Measurements from ENCODE around the gene LRPAP1. TPM values are rescaled to one million over a fixed set of nuclear protein-coding genes. Genes with fewer than 3 reads are reported as not detected.

The LRPAP1 gene
- total RNA-seq, 1 donor from 2014 or later = 153 TPM

- Mint-ChIP-seq H3K9me3 (ENCODE audit: unreplicated experiment) (no peaks in the 10 kb centered on the region), H3K36me3 (ENCODE audit: unreplicated experiment) (peaks cover 45% of the 10 kb centered on the region)
- TF ChIP-seq CTCF (IDR thresholded peaks at IDR 0.05) = no peak
Observed at GRCh38 chr4:3510481-3510880, 21.7 kb downstream of the LRPAP1 start.

DNA sequence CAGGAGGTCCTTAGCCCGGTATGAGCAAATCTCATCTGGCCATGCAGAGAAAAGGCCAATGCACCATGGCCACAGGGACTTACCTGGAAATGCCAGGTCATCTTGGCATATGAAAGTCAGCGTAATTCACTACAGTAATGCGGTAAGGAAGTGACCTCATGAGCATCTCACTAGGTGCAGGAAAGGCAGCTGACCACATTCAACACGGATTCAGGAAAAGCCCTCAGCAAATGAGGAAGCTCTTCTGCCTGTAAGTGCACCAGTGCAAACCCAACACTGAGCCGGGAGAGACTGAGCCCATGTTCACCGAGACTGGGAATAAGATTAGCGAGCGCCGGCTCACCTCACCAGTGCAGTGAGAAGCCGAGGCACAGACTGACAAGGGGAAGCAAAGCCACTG is 23.7 kb downstream of the LRPAP1 start:
- Mint-ChIP-seq H3K36me3 (ENCODE audit: unreplicated experiment) (peaks cover 39% of the 10 kb centered on the region), H3K27me3 (ENCODE audit: unreplicated experiment) (no peaks in the 10 kb centered on the region), H3K4me1 (ENCODE audit: unreplicated experiment) (no peaks in the 10 kb centered on the region), H3K27ac (ENCODE audit: unreplicated experiment) (no peak overlapping the region), H3K9me3 (ENCODE audit: unreplicated experiment) (no peaks in the 10 kb centered on the region), H3K4me3 (ENCODE audit: unreplicated experiment) (no peak overlapping the region)
- TF ChIP-seq CTCF (IDR thresholded peaks at IDR 0.05) = no peak
- no peak for DNase-seq (ENCODE audit: extremely low spot score, unreplicated experiment)

More at GRCh38 chr4:3510481-3510880, 21.7 kb downstream of the LRPAP1 start:
- no peaks in the 10 kb centered on the region for H3K4me1 Mint-ChIP-seq (ENCODE audit: unreplicated experiment)
- H3K27me3 Mint-ChIP-seq (ENCODE audit: unreplicated experiment) = no peaks in the 10 kb centered on the region
- H3K4me3 Mint-ChIP-seq (ENCODE audit: unreplicated experiment) = no peak overlapping the region
- no peak overlapping the region for H3K27ac Mint-ChIP-seq (ENCODE audit: unreplicated experiment)
- DNase-seq (ENCODE audit: extremely low spot score, unreplicated experiment) = no peak

- Mint-ChIP-seq H3K36me3 (ENCODE audit: unreplicated experiment) (peaks cover 27% of the 10 kb centered on the region), H3K9me3 (ENCODE audit: unreplicated experiment) (no peaks in the 10 kb centered on the region), H3K4me3 (ENCODE audit: unreplicated experiment) (no peak overlapping the region), H3K27ac (ENCODE audit: unreplicated experiment) (no peak overlapping the region), H3K4me1 (ENCODE audit: unreplicated experiment) (no peaks in the 10 kb centered on the region), H3K27me3 (ENCODE audit: unreplicated experiment) (no peaks in the 10 kb centered on the region)
- no peak for TF ChIP-seq CTCF (IDR thresholded peaks at IDR 0.05)
- no peak for DNase-seq (ENCODE audit: extremely low spot score, unreplicated experiment)
Observed at GRCh38 chr4:3505231-3505630, 27.0 kb downstream of the LRPAP1 start.

DNA sequence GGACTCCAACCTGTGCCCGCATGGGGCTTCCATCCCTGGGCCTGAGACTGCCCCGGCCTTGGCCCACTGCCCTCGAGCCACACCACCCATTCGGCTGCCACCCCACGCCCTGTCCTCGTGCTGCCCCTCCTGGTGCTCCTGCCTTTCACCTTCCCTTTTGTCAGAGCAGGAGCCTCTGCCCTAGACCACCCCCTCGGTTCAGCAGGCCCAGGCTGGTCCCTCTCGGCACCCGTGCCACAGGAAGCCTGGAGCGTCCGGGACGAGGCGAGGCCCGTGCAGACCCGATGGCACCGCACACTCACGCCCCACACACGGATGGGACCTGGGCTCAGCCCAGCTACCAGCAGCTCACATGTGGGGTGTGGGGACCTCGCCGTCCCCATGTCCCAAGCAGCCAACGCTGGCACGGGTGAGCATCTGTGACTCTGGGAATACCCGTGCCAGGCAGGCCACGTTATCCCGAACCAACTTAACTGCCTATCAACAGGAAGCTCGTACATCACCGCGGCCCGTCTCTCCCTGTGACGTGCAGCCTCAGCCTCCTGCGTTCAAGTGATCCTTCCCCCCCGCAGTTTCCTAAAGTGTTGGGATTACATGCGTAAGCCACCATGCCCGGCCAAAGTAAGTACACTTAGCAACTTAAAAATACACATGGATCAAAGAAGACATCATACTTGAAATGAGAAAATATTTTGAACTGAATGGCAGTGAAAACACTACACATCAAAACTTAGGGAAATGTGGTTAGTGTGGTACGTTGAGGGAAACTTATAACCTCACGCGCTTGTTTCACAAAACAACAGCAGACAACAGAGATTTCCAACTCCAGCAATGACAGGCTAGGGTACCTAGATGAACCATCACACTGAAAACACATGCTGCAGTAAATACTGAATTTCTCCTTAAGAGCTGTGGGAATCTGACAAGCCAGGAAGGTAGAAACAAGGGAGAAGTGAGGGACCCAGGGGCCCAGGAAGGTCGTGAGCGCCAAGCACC is 29.0 kb downstream of the LRPAP1 start:
- Mint-ChIP-seq H3K9me3 (ENCODE audit: unreplicated experiment) (no peaks in the 10 kb centered on the region), H3K4me1 (ENCODE audit: unreplicated experiment) (no peaks in the 10 kb centered on the region), H3K4me3 (ENCODE audit: unreplicated experiment) (no peak overlapping the region), H3K27me3 (ENCODE audit: unreplicated experiment) (no peaks in the 10 kb centered on the region), H3K27ac (ENCODE audit: unreplicated experiment) (no peak overlapping the region), H3K36me3 (ENCODE audit: unreplicated experiment) (peaks cover 14% of the 10 kb centered on the region)
- no peak for TF ChIP-seq CTCF (IDR thresholded peaks at IDR 0.05)
- no peak for DNase-seq (ENCODE audit: extremely low spot score, unreplicated experiment)

GRCh38 chr4:3501825-3502425 is 30.3 kb downstream of the LRPAP1 start:
- Mint-ChIP-seq H3K9me3 (ENCODE audit: unreplicated experiment) (no peaks in the 10 kb centered on the region), H3K27ac (ENCODE audit: unreplicated experiment) (no peak overlapping the region)

More at GRCh38 chr4:3501825-3502425, 30.3 kb downstream of the LRPAP1 start:
- no peak for DNase-seq (ENCODE audit: extremely low spot score, unreplicated experiment)
- TF ChIP-seq CTCF (IDR thresholded peaks at IDR 0.05) = no peak
- no peaks in the 10 kb centered on the region for H3K27me3 Mint-ChIP-seq (ENCODE audit: unreplicated experiment)
- no peaks in the 10 kb centered on the region for H3K4me1 Mint-ChIP-seq (ENCODE audit: unreplicated experiment)
- peaks cover 5% of the 10 kb centered on the region for H3K36me3 Mint-ChIP-seq (ENCODE audit: unreplicated experiment)
- no peak overlapping the region for H3K4me3 Mint-ChIP-seq (ENCODE audit: unreplicated experiment)

Data from osteocyte (in vitro differentiated cells).